Gastroesophageal sphincter (tissue), 3 donors: ENCODE data around the gene SELENOW.

Source experiments
- EP300 ChIP-seq: sonication (generic); formaldehyde crosslinking; IDR thresholded peaks from one replicate; pipeline ENCODE4 v1.6.1; 2017; ENCODE audit warnings: antibody characterized with exemption, mild to moderate bottlenecking
- POLR2A ChIP-seq, 2 donors: fragments of 450-650 bp; IDR thresholded peaks; one replicate each; pipeline ENCODE4 v1.6.1; 2017; ENCODE audit warnings: antibody characterized with exemption in 2 of 2, mild to moderate bottlenecking in 2 of 2, moderate library complexity in 1 of 2
- TF ChIP-seq, protein P1 (sequence below), 4 experiments: fragments of 200-600 bp in 2 of 4; fragments of 450-650 bp in 2 of 4; sonication (generic) in 1 of 4; IDR thresholded peaks; one replicate each; pipeline ENCODE4 v1.5.1; 2017 to 2019; ENCODE audit warnings: antibody characterized with exemption in 4 of 4, mild to moderate bottlenecking in 2 of 4, moderate library complexity in 2 of 4

DNA sequence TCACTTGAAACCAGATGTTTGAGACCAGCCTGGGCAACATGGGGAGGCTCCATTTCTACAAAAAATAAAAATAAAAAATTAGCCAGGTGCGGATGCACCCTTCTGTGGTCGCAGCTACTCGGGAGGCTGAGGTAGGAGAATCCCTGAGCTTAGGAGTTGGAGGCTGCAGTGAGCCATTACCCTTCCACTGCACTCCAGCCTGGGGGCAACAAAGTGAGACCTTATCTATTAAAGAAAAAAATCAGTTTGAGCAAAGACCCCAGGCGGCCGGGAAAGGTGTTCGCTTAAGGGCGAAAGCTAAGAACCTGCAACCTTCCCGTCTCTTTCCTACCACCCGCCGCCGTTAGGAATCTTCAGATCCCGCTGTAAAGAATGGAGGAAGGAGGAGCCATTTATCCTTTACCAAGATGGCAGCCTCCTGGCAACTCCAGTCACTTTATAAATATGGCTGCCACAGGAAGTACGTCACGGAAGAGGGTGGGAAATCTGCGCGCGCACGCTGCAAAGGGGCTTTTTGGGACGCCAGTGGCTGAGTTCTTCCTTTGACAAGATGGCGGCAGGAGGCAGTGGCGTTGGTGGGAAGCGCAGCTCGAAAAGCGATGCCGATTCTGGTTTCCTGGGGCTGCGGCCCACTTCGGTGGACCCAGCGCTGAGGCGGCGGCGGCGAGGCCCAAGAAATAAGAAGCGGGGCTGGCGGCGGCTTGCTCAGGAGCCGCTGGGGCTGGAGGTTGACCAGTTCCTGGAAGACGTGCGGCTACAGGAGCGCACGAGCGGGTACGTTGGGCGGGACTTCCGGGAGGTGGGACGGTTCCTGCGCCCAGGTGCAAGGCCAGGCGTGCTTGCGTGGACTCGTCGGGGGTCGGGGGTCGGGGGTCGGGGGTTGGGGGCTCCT, 33.2 kb upstream of the SELENOW start, which contains the start of gene NOP53:
- TF ChIP-seq POLR2A (IDR thresholded peaks at IDR 0.05) = peak; percentile 69 to 80
- TF ChIP-seq, protein P1, sequence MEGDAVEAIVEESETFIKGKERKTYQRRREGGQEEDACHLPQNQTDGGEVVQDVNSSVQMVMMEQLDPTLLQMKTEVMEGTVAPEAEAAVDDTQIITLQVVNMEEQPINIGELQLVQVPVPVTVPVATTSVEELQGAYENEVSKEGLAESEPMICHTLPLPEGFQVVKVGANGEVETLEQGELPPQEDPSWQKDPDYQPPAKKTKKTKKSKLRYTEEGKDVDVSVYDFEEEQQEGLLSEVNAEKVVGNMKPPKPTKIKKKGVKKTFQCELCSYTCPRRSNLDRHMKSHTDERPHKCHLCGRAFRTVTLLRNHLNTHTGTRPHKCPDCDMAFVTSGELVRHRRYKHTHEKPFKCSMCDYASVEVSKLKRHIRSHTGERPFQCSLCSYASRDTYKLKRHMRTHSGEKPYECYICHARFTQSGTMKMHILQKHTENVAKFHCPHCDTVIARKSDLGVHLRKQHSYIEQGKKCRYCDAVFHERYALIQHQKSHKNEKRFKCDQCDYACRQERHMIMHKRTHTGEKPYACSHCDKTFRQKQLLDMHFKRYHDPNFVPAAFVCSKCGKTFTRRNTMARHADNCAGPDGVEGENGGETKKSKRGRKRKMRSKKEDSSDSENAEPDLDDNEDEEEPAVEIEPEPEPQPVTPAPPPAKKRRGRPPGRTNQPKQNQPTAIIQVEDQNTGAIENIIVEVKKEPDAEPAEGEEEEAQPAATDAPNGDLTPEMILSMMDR (IDR thresholded peaks at IDR 0.05) = peak in 3 of 4 experiments; percentile 23 to 48 (median 30)
- TF ChIP-seq EP300 = no peak
